Measurements from ENCODE around the gene GRAMD1B.
"Not testable (repeated sequence)": the region's sequence is repeated elsewhere in the genome, so short reads cannot be mapped to it uniquely, and the experiment has no call there.

The GRAMD1B gene

GRCh38 chr11:123572791-123573190 lies 142.7 kb downstream of the GRAMD1B start:
- DNase-seq = not testable (repeated sequence)

GRCh38 chr11:123573286-123573685 lies 143.2 kb downstream of the GRAMD1B start:
- no peak for DNase-seq

- no peak for DNase-seq
Observed at GRCh38 chr11:123575441-123575840, 145.4 kb downstream of the GRAMD1B start.

- DNase-seq = no peak
Observed at GRCh38 chr11:123576082-123576481, 146.0 kb downstream of the GRAMD1B start.

- no peak for DNase-seq
Observed at GRCh38 chr11:123576501-123576900, 146.4 kb downstream of the GRAMD1B start.

GRCh38 chr11:123577081-123577598 lies 147.1 kb downstream of the GRAMD1B start:
- DNase-seq = peak in 4 of 5 donors; percentile 29 to 40 (median 36)

GRCh38 chr11:123578778-123579481 lies 148.9 kb downstream of the GRAMD1B start:
- no peak for DNase-seq

- DNase-seq = no peak
Observed at GRCh38 chr11:123579482-123579812, 149.4 kb downstream of the GRAMD1B start.

- DNase-seq = no peak
Observed at GRCh38 chr11:123580137-123580536, 150.1 kb downstream of the GRAMD1B start.

- DNase-seq = peak; percentile 27 to 59 (median 50)
Observed at GRCh38 chr11:123580557-123581275, 150.6 kb downstream of the GRAMD1B start.

GRCh38 chr11:123581651-123582399 lies 151.8 kb downstream of the GRAMD1B start:
- DNase-seq = no peak

- DNase-seq = no peak
Observed at GRCh38 chr11:123582992-123583504, 153.0 kb downstream of the GRAMD1B start.

- DNase-seq = no peak
Observed at GRCh38 chr11:123584186-123584585, 154.1 kb downstream of the GRAMD1B start.

- no peak for DNase-seq
Observed at GRCh38 chr11:123584737-123585136, 154.7 kb downstream of the GRAMD1B start.

GRCh38 chr11:123585206-123585605 lies 155.1 kb downstream of the GRAMD1B start:
- no peak for DNase-seq

GRCh38 chr11:123585706-123586105 lies 155.6 kb downstream of the GRAMD1B start:
- DNase-seq = no peak

- no peak for DNase-seq
Observed at GRCh38 chr11:123586568-123586967, 156.5 kb downstream of the GRAMD1B start.

GRCh38 chr11:123587044-123587443 lies 157.0 kb downstream of the GRAMD1B start:
- DNase-seq = no peak

GRCh38 chr11:123587559-123587958 lies 157.5 kb downstream of the GRAMD1B start:
- DNase-seq = no peak

- DNase-seq = no peak
Observed at GRCh38 chr11:123588117-123588863, 158.2 kb downstream of the GRAMD1B start.

GRCh38 chr11:123588864-123589262 lies 158.8 kb downstream of the GRAMD1B start:
- DNase-seq = no peak

- no peak for DNase-seq
Observed at GRCh38 chr11:123590296-123590912, 160.3 kb downstream of the GRAMD1B start.
